Activated CD4-positive, CD25-positive, alpha-beta regulatory T cell treated with anti-CD3 and anti-CD28 coated beads, Interleukin-2, amount 50 U/mL, for 24 hours (primary cell): ENCODE results near the gene COL27A1.

Experiments used
- ATAC-seq, 2 donors: fragments of 150-1000 bp; cut with Tn5 transposase; one replicate each; pipeline ENCODE4 v1.10.0; 2021; ENCODE audit warnings: mild to moderate bottlenecking in 1 of 2, moderate library complexity in 1 of 2

Gene COL27A1

DNA sequence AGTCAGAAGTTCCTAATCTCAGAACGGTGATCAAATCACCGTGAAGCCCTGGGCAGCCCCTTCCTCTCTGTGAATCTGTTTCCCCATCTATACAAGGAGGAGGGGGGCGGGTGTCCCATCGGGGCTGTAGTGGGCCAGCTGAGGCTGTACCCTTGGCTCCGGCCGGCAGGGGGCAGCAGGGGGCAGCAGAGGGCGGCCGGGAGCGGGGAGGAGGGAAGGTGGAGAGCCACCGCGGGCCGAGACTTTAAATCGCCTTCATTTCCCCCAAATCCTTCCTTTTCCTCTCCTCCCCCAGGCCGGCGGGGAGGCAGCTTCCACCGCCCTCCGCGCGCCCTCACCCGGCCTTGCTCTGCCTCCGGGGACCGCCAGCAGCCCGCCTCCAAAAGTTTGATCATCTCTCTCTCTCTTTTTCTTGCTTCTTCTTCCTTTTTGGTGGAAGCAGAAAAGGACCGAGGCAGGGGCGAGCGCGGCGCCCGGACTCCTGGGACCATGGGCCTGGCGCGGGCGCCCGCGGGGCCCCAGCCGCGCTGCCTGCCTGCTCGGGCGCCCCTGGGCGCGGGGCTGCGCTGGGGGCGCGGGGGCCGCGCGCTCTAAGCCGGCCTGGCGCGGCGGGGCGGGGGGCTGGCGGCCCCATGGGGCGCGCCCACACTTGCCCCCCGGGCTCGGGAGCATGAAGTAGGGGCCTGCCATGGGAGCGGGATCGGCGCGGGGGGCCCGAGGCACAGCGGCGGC is at the start of gene COL27A1:
Gene COL27A1 (plus strand): TSS at position 275 of the 732 bp plus-strand sequence. CDS start 414 bp downstream, at position 689.
- peak; percentile 76 to 82 for ATAC-seq

DNA sequence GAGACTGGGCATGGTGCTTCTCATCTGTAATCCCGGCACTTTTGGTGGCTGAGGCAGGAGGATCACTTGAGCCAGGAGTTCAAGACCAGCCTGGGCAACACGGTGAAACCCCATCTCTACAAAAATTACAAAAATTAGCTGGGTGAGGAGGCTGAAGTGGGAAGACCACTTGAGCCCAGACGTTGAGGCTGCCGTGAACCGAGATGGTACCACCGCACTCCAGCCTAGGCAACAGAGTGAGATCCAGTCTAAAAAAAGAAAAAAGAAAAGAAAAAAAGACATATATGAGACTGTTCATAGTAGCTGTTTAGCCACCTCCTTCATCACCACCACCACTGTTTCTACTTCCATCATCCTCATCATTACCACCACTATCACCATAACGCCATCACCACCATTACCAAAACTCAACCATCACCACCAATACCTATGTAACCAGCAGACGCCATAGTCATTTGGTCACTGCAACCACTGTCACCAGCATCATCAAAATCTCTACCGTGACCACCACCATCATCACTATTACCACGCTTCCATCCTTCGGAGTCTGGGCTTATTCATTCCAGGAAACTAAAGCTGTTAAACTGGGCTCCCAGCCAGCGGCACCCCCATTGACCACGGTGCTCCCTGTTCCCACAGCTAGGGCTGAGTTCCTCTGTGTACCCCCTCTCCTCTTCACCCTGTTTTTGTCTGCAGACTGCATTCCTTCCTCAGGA is 47.9 kb upstream of the COL27A1 start:
- ATAC-seq = no peak

DNA sequence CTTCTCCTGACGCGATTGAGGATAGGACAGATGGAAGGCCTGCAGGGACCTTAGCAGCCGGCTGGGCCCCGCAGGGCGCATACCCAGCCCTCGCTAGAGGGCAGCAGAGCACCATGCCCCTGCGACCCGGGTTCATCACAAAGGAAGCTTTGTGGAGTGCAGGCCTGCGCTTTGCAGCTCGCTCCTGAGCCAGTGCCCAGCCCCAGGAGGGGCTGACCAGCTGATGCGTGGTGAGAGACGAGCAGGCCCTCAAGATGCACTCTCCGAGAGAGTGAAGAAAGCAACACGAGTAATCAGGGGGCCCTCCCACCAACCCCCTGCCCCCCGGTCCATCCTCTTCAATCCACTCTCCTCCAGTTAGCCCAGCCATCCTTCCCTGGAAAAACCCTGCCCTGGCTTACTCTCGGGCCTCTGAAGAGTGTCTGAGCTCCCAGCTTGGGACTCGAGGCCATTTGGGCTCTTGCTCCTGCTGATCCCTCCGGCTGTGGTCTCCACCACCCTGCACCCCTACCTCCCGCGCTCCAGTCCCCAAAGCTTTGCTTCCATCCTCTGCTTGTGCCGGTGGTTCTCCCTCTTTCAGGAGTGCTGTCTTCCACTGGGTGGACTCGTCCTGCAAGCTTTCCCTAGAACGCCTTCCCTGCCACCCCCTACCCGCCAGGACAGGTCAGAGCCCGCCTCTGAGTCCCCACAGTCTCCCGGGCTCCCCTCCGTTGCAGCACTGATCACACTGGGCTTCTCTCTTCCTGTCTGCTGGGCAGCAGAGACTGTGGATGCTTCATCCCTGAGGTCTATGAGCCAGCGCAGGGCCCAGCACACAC is 47.1 kb upstream of the COL27A1 start:
- peak; percentile 51 to 55 for ATAC-seq

DNA sequence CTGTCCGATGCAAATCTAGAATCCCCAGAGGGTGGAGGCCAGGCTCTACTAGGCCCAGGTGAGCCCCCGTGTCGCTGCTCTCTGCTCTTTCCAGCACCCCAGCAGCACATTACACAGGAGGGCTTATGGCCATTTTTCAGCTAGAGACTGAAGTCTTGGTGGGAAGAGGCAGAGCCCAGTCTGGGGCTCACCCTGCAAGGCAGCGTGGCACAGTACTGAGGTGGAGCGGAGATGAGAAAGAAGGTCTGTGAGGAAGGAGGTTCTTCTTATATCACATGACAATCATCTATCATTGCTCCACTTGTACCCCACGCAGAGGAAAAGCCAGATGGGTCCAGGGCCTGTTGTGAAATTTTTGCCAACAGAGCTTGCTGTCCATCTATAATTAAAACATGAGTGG is 46.2 kb upstream of the COL27A1 start:
- ATAC-seq = no peak

DNA sequence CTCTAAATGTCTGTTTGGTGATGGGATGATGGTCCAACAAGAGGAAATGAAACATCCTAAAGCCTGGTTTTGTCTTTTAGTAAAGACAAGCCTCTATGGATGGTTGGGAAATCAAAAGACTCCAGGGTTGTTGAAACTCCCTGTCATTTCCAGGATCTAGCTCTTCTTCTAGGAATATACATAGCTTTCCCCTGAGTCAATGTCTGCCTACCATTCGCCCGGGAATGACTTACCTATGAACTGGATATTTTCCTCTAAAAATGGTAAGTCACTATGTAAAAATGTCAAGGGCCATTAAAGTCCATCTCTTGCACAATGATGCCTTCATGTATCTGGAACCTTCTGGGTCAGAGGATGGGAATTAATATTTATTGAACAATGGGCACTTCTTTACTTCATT is 45.2 kb upstream of the COL27A1 start:
- ATAC-seq = no peak

DNA sequence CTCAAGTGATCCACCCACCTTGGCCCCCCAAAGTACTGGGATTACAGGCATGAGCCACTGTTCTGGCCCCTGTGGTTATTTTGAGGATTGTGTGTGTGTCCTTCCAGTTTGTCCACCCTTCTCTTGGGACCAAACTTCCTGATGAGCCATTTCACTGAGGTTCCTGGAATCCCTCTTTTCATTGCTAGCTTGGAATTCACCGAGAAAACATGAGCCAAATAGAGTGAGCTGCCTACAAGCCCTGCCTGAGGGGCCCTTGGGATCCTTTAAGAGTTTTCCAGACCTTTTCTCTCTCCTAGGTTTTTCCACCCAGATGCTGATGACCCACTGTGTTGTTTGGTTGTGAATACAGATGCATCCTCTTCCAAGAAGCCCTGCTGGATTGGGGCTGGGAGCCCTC is 43.0 kb upstream of the COL27A1 start:
- ATAC-seq = no peak

DNA sequence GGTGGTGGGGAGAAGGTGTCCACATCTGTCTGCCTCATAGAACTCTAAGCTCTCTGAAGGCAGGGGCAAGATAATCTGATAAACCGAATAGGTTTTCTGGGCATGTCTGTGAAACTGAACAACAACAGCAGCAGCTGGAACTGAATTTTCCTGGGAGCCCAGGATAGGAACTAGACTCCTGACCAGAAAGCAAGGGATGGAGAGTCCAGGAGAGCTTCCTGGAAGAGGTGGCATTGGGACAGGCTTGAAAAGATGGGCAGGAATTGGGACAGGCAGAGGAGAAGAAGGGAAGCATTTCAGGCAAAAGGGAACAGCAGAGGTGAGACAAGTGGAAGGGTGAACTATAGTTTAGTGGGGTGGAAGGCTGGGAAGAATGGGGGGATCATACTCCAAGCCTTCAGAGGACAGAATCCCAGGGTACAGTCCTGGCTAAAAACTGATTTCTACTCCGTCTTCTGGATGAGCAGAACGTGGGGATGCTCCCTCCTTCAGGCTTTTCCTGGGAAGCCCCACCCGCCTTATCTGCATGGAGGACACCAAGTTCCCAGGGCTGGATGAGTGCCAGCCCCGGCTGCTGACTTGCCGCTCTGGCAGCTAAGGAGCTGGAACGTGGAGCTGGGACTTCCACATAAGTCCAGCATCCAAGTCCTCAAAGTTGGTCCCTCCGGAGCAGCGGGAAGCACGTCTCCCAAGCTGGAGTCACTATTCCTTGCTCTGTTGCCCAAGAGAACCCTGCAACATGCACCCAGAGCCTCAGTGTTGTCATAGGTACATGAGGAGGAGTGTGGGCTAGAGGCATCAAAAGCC is 42.4 kb upstream of the COL27A1 start:
- ATAC-seq = no peak

DNA sequence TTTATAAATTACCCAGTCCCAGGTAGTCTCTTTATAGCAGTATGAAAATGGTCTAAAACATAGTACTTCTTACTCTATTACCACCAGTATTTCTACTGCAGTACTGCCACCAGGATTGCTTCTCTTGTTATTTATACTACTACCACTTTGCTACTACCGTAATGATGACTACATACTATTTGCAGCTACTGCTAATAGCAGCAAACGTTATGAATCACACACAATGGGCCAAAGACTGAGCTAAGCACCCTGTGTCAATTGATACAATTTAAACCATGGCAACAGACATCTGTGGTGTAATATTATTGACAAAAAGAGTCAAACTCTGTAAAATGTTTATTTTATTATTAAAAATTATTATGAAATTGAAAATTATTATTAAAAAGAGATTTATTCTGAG is 41.0 kb upstream of the COL27A1 start:
- no peak for ATAC-seq

DNA sequence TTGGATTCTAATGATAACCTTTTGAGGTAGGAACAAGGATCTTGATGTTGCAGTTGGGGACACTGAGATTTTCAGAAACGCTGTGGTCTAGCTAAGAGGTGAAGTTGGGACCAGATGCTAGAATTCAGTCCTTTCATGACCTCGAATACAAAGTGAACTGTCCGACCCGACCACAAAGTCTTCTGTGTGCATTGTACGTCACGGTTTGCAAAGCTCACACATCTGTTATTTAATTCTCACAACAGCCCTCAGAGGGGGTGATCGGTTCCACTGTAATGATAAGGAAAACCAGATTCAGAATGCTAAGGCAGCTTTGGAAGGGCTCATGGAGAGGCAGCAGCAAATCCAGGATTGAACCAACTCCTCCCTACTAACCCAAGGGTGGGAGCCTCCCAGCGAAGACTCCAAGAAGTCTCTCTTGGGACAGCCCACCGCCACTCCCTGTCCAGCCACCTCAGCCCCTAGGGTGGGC is 39.6 kb upstream of the COL27A1 start:
- ATAC-seq = no peak

DNA sequence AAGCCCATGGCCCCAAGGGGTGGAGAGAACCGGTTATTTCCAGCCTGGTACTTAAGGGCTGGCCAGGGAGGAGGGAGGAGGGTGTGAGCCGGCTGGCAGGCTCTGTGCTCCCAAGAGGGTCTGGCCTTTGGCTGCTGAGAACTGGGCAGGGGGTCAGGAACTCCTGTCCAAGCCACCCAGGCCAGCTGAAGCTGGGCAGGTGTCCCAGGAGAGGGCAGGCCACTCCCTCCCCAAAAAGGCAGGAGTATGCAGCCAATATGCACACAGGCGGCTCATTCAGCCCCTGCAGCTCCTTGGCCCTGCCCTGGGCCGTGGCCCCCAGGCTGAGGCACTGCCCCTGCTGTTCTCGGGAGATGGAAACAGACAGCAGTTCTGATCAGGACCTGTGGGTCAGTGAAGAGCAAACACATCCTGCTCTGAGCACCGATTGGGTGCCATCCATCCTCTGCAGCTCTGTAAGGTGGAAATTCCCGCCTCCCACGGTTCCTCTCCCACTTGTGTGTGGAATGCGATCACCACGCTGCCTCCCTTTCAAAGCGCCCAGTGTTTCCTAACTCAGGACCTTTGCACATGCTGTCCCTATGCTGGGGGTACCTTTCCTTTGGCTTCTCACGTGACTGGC is 39.1 kb upstream of the COL27A1 start:
- no peak for ATAC-seq

DNA sequence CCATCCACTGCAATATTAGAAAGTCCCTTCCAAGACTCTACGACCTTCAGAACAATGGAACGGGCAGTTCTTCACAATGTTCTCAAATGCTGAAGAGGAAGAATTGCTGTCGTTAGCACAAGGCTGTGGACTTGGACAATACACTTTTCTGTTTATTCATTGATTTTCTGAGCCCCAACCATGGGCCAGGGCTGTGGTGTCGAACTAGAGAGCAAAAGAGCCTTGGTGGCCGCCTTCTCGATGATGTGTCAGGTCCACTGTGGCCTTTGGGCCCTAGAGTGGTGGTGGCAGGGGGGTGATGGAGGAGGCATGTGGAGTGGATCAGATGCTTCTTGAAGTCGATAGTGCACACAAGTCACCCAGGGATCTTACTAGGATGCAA is 37.7 kb upstream of the COL27A1 start:
- ATAC-seq = no peak

DNA sequence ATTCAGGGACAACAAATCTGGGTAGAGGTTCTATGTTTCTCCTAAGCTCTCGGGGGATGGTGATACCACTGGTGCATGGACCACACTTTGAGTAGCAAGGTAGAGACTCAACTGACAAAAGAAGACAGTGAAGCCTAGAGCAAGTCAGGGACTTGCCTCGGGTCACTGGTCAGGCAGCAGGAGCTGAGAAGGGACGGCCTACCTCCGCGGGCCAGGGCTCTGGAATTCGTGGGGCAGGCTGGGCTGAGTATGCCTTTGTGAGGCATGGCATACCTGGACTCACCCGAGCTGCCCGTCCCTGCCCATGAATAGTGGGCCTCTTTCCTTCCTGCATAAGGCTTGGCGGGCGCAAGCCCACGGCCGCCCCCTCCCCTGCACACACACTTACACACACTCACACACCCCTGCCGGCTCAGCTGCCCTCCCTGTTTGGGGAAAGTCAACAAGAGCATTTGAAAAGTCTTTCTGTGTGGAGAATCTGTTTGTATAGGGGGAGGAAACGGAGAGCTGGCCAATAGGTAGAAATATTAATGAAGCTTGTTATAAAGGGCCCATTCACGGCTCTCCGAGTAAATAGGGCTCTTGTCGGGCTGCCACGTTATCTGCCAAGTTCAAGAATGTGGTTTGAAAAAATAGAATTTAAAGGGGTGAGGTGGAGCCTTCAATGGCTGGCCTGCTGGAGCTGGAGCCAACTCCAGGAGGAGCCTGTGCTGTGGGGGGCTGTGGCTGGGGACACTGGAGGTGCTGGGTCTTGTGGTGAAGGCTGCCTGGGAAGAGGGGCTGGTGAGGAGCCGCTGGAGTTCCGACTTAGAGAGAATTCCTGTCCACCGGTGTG is 37.1 kb upstream of the COL27A1 start:
- ATAC-seq = no peak

DNA sequence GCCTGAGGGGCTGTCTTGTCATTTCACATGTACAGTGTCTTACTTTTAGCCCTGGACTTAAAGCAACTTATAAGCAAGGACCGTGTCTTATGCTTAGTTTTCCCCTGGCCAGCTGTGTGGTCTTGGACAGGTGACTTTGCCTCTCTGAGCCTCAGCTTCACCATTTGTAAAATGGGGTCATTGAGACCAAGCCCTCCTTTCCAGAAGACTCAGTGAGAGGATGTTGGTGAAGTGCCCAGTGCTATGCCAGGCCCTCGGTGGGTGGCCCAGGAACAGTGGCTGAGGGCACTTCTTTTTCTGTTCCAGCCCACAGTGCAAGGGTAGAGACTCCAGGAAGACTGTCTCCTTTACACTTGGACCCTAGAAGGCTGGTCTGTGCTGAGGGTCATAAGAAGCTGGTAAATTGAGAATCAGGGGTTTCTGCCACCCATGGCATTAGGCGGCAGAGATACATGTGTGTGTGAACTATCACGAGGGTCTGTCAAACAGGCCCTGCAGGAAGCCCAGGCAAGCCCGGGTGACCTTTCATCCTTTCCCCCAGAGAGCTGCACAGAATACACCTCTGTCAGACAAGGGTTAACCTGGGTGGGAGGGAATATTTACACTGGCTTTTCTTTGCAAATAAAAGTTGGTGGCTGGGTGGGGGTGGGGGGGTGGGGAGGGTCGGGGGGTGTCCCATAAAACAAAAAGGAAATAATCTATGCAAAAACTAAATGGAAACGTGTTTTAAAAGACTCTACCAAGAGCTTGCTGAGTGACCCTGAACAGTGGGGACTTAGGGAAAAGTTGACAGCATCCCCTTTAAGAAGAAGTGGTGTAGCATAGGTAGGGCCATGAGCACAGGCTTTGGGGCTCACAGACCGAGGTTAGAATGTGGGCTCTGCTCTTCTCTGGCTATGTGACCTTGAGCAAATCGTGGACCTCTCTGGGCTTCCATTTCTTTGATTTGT is 35.8 kb upstream of the COL27A1 start:
- ATAC-seq = no peak

DNA sequence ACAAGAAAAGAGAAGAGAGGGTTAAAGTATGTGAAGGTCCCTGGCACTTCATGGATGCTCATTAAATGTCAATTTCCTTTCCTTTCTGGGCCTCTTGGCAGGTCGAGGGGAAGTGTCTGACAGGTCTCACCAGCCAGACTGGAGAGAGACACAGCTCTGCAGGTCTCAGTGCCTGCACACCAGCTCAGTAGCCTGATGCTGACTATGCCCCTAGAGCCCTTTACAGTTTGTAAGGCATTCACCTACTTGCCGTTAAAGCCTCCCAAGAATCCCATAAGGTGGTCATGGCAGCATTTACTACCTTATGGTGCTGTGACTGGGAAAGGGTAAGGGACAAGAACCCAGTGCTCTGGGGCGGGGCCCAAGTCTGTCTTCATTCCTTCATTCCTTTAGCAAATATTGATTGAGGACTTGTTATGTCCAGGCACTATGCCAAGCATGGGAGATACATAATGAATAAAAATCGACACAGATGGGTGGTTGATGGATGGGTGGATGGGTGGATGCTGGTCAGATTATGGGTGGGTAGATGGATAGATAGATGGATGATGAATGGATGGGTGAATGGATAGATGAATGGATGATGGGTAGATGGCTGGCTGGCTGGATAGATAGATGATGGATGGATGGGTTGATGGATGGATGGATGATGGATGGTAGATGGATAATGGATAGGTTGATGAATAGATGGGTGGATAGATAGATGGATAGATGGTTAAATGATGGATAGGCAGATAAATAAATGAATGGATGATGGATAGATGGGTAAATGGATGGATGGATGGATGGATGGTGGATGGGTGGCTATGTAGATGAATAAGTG is 34.9 kb upstream of the COL27A1 start:
- ATAC-seq = no peak

DNA sequence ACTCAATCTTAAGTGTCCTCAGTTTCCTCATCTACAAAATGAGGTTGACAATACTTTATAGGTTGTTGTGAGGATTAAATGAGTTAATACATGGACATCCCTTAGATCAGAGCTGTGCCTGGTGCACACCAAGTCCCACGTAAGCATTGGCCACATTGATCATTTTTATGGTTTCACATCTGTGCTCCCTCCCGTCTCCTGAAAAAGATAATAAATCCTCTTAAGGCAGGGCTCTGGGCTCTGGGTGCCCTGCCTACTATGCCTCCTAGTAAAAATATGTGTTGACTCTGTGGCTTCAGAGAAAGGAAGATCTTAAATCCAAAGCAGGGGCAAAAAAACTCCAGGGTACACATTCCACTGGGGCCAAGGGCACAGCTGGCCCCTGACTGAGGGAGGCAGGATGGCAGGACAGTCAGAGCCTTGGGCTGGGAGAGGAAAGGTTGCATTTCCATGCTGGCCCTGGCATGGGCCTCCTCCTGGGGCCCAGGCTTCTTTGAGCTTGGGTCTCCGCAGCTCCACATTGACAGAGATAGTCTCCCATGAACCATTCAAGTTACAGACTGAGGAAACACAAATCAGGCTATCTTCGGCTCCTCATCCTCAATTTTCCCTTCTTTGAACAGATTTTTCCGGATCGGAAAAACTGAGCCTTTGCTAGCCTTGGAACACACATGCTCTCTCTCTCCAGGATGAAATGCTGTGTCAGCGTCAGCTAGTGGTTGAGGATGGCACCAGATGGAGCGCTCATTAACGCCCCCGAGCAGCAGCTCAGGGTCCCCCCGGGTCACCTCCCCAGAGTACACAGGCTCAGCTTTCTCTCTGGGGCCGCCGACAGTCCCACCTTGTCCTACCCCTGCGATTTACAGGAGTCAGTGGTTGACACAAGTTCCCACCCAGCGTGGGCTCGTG is 33.9 kb upstream of the COL27A1 start:
- ATAC-seq = no peak

DNA sequence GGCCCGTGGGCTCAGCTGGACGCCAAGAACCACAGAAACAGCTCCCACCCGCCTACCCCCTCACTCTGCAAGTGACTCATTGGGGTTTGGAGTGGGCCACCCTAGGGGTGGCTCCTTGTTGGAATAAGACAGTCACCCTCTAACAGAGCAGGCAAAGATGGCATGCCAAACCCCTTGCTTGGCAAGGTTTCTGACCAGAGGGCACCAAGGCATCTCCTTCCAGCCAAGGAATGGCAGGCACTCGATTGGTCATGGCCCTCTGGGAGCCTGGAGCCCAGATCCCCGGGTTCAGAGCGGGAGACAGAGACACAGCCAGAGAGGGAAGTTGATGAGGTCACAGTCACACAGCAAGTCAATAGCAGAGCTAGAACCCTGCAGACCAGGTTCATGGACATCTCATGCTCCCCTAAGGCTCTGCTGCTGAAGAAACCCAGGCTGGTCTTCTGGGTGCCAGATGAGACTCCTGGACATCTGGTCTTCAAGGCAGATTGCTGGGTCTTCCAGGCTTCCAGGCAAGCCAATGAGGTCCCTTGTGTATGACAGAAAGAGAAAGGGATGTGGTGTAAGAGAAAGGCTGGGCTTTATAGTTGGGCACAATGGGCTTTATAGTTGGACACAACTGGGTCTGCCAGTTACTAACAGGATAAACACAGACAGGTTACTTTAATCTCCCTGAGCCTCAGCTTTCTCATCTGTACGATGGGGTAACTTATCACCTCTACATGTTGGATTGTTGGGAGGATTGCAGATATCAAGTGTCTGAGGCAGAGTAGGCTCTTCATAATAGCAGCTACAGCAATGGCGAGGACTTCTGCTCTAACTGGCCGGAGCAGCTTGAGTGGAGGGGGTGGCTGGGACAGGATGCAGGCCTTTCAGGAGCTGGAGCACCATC is 33.0 kb upstream of the COL27A1 start:
- no peak for ATAC-seq
